ENCODE data around the gene RBBP8NL.
"Not testable (repeated sequence)": the region's sequence is repeated elsewhere in the genome, so short reads cannot be mapped to it uniquely, and the experiment has no call there.

The RBBP8NL gene

GRCh38 chr20:62441987-62442539, 14.7 kb upstream of the RBBP8NL start:
- DNase-seq = no peak

- peak in 1 of 2 experiments; percentile 1 for DNase-seq
These were observed 11.9 kb upstream of the RBBP8NL start for GRCh38 chr20:62439218-62439617.

GRCh38 chr20:62437927-62438326, 10.6 kb upstream of the RBBP8NL start:
- DNase-seq = no peak

- DNase-seq = no peak
These were observed 10.2 kb upstream of the RBBP8NL start for GRCh38 chr20:62437496-62437895.

GRCh38 chr20:62436692-62437091, 9.4 kb upstream of the RBBP8NL start:
- DNase-seq = no peak

- DNase-seq = no peak
These were observed 6.5 kb upstream of the RBBP8NL start for GRCh38 chr20:62433658-62434497.

GRCh38 chr20:62430866-62431447, 3.6 kb upstream of the RBBP8NL start:
- no peak for DNase-seq

GRCh38 chr20:62430311-62430853, 3.0 kb upstream of the RBBP8NL start:
- no peak for DNase-seq

- DNase-seq = no peak
These were observed 2.3 kb upstream of the RBBP8NL start for GRCh38 chr20:62429455-62430310.

GRCh38 chr20:62428396-62429295, 1.3 kb upstream of the RBBP8NL start:
- DNase-seq = no peak

GRCh38 chr20:62428002-62428372, 648 bp upstream of the RBBP8NL start:
- DNase-seq = no peak

- no peak for DNase-seq
These were observed 624 bp downstream of the RBBP8NL start for GRCh38 chr20:62426699-62427131.

- not testable (repeated sequence) for DNase-seq
These were observed 1.3 kb downstream of the RBBP8NL start for GRCh38 chr20:62426059-62426348.

GRCh38 chr20:62425281-62426058, 1.9 kb downstream of the RBBP8NL start:
- DNase-seq = no peak

GRCh38 chr20:62424249-62425107, 2.9 kb downstream of the RBBP8NL start:
- no peak for DNase-seq

GRCh38 chr20:62423326-62423706, 4.0 kb downstream of the RBBP8NL start:
- no peak for DNase-seq

GRCh38 chr20:62422636-62423325, 4.6 kb downstream of the RBBP8NL start:
- no peak for DNase-seq

- DNase-seq = no peak
These were observed 5.7 kb downstream of the RBBP8NL start for GRCh38 chr20:62421716-62421990.

GRCh38 chr20:62420846-62421715, 6.3 kb downstream of the RBBP8NL start:
- no peak for DNase-seq

Measured in AML-193 (cell line).